MCF 10A (cell line): ENCODE data around the gene ZFHX3. TPM values are rescaled to one million over a fixed set of nuclear protein-coding genes. Genes with fewer than 3 reads are reported as not detected.

Experiments used
- BruUV-seq: library from RNA; stranded (reverse); fragments of 400-500 nt; replicated peaks from 2 replicates; lab custom pipeline; 2021; lab: Mats Ljungman, UMichigan
- CTCF ChIA-PET: fragments of 300-600 bp; sonication (Branson Sonifier 250); formaldehyde crosslinking; extraction: SDS; loops from one replicate; lab custom pipeline; 2021; ENCODE audit warnings: antibody characterized with exemption, inconsistent platforms; lab: Yijun Ruan, JAX
- POLR2A ChIA-PET: fragments of 300-600, 350-650 bp; sonication (Branson Sonifier 250); formaldehyde crosslinking; extraction: SDS; loops from one replicate; lab custom pipeline; 2020; ENCODE audit warnings: antibody characterized with exemption, inconsistent platforms; lab: Yijun Ruan, JAX
- DNase-seq: peaks from one replicate; pipeline ENCODE4 v3.0.0-alpha.2; 2018; ENCODE audit not compliant: unreplicated experiment
- H3K27ac Mint-ChIP-seq: one replicate; pipeline ENCODE4 v1.8.0; 2022; ENCODE audit warnings: mild to moderate bottlenecking, low read depth, mixed read lengths; ENCODE audit not compliant: unreplicated experiment
- H3K27me3 Mint-ChIP-seq: one replicate; pipeline ENCODE4 v1.8.0; 2022; ENCODE audit warnings: mixed read lengths; ENCODE audit not compliant: insufficient read depth, unreplicated experiment
- H3K36me3 Mint-ChIP-seq: one replicate; pipeline ENCODE4 v1.8.0; 2022; ENCODE audit warnings: mild to moderate bottlenecking, moderate library complexity, mixed read lengths; ENCODE audit not compliant: insufficient read depth, unreplicated experiment
- H3K4me1 Mint-ChIP-seq: one replicate; pipeline ENCODE4 v1.8.0; 2022; ENCODE audit warnings: mixed read lengths; ENCODE audit not compliant: insufficient read depth, unreplicated experiment
- H3K4me3 Mint-ChIP-seq: one replicate; pipeline ENCODE4 v1.8.0; 2022; ENCODE audit warnings: mild to moderate bottlenecking, moderate library complexity, mixed read lengths; ENCODE audit not compliant: unreplicated experiment
- H3K9me3 Mint-ChIP-seq: one replicate; pipeline ENCODE4 v1.8.0; 2022; ENCODE audit warnings: mixed read lengths; ENCODE audit not compliant: unreplicated experiment
- CTCF ChIP-seq: fragments of 200-600 bp; IDR thresholded peaks from one replicate; pipeline ENCODE4 v1.8.0; 2022; ENCODE audit warnings: antibody characterized with exemption, mild to moderate bottlenecking; ENCODE audit not compliant: unreplicated experiment
- intact Hi-C: fragments of 100-400 bp; cut with micrococcal nuclease; formaldehyde crosslinking; loops from 2 replicates; pipeline ENCODE4 v1.14.1; 2022
- total RNA-seq: library from RNA; stranded (reverse); gene quantifications from 2 replicates; pipeline ENCODE4 v1.2.3, GENCODE V29; 2022

The ZFHX3 gene
- total RNA-seq, 1 experiment from 2014 or later = 27.4 TPM

- POLR2A ChIA-PET = interaction anchor here (0.5 to 4.5 kb wide), 13 partner anchors 9 to 819 kb away, joined by 3 to 31 read pairs (median 6); no protein-coding TSS in a partner anchor
- Mint-ChIP-seq H3K9me3 (no peaks in the 10 kb centered on the region), H3K4me3 (peak overlapping the region; percentile 89), H3K27ac (peak overlapping the region; percentile 68), H3K36me3 (peaks cover 4% of the 10 kb centered on the region), H3K4me1 (peaks cover 51% of the 10 kb centered on the region), H3K27me3 (no peaks in the 10 kb centered on the region)
- intact Hi-C loops = loop anchor here (2.0 kb wide), 2 partner anchors 56 to 120 kb away; no protein-coding TSS in a partner anchor
- CTCF ChIA-PET = interaction anchor here (1.0 to 5.0 kb wide), 8 partner anchors 22 to 544 kb away, joined by 3 to 33 read pairs (median 6); no protein-coding TSS in a partner anchor
- BruUV-seq = no TSS peak
- DNase-seq = no peak
- TF ChIP-seq CTCF = no peak
Measured at GRCh38 chr16:73046202-73046848, 1.6 kb downstream of the ZFHX3 start.

- no peaks in the 10 kb centered on the region for H3K27me3 Mint-ChIP-seq
- DNase-seq = no peak
- H3K4me3 Mint-ChIP-seq = no peak overlapping the region
- ChIA-PET CTCF (interaction anchor here (1.2 to 3.5 kb wide), 3 partner anchors 18 to 211 kb away, joined by 3 to 10 read pairs (median 3); no protein-coding TSS in a partner anchor), POLR2A (interaction anchor here (0.5 to 4.5 kb wide), 6 partner anchors 10 to 951 kb away, joined by 3 to 29 read pairs (median 4); no protein-coding TSS in a partner anchor)
- peak overlapping the region; percentile 5 for H3K27ac Mint-ChIP-seq
- no TSS peak for BruUV-seq
- intact Hi-C loops = no loop called here
- peaks cover 4% of the 10 kb centered on the region for H3K36me3 Mint-ChIP-seq
- H3K4me1 Mint-ChIP-seq = peaks cover 56% of the 10 kb centered on the region
- no peaks in the 10 kb centered on the region for H3K9me3 Mint-ChIP-seq
- TF ChIP-seq CTCF = no peak
Measured at GRCh38 chr16:73043828-73044467, 4.0 kb downstream of the ZFHX3 start.

GRCh38 chr16:73042807-73043206, 5.1 kb downstream of the ZFHX3 start:
- TF ChIP-seq CTCF = no peak
- no peaks in the 10 kb centered on the region for H3K9me3 Mint-ChIP-seq

GRCh38 chr16:73041676-73042075, 6.3 kb downstream of the ZFHX3 start:
- no peak for TF ChIP-seq CTCF
- no TSS peak for BruUV-seq
- ChIA-PET POLR2A (interaction anchor here (0.9 kb wide), 1 partner anchor 14 kb away, joined by 3 read pairs; no protein-coding TSS in a partner anchor), CTCF (interaction anchor here (4.2 kb wide), 1 partner anchor 209 kb away, joined by 15 read pairs; no protein-coding TSS in a partner anchor)
- peaks cover 4% of the 10 kb centered on the region for H3K36me3 Mint-ChIP-seq
- DNase-seq = no peak
- H3K4me1 Mint-ChIP-seq = peaks cover 46% of the 10 kb centered on the region
- H3K9me3 Mint-ChIP-seq = no peaks in the 10 kb centered on the region
- H3K27ac Mint-ChIP-seq = no peak overlapping the region
- no peak overlapping the region for H3K4me3 Mint-ChIP-seq
- intact Hi-C loops = no loop called here
- H3K27me3 Mint-ChIP-seq = no peaks in the 10 kb centered on the region

More at GRCh38 chr16:73042807-73043206, 5.1 kb downstream of the ZFHX3 start:
- peak overlapping the region; percentile 59 for H3K27ac Mint-ChIP-seq
- H3K36me3 Mint-ChIP-seq = peaks cover 4% of the 10 kb centered on the region
- ChIA-PET POLR2A (no interaction called here), CTCF (interaction anchor here (0.7 to 3.5 kb wide), 3 partner anchors 19 to 210 kb away, joined by 3 to 10 read pairs (median 3); no protein-coding TSS in a partner anchor)
- H3K4me3 Mint-ChIP-seq = no peak overlapping the region
- intact Hi-C loops = no loop called here
- H3K27me3 Mint-ChIP-seq = no peaks in the 10 kb centered on the region
- H3K4me1 Mint-ChIP-seq = peaks cover 52% of the 10 kb centered on the region
- no TSS peak for BruUV-seq
- DNase-seq = no peak
